Natural killer cell (primary cell): ENCODE results near the gene TFIP11. TPM values are rescaled to one million over a fixed set of nuclear protein-coding genes. Genes with fewer than 3 reads are reported as not detected.

Experiments
- ATAC-seq, 3 donors: fragments of 150-1000 bp in 2 of 3; fragments of 200-7000 bp in 1 of 3; cut with Tn5 transposase; 1 replicate in 1 of 3; 2 replicates in 2 of 3; pipeline ENCODE4 v1.10.0; 2021; ENCODE audit warnings: mild to moderate bottlenecking in 2 of 3, moderate library complexity in 2 of 3
- DNase-seq, 2 donors: peaks; one replicate each; pipeline versions ENCODE4 v3.0.0 to v3.0.0-alpha.2; 2013 to 2021; ENCODE audit warnings: mixed read lengths in 1 of 2
- H3K27ac ChIP-seq: one replicate; pipeline ENCODE4 v1.5.1; 2013; ENCODE audit warnings: mild to moderate bottlenecking, low read length
- H3K27me3 ChIP-seq: one replicate; pipeline ENCODE4 v1.6.1; 2013; ENCODE audit warnings: low read length; ENCODE audit not compliant: control insufficient read depth, insufficient read depth
- H3K36me3 ChIP-seq: one replicate; pipeline ENCODE4 v1.6.1; 2013; ENCODE audit warnings: low read length; ENCODE audit not compliant: control insufficient read depth, insufficient read depth
- H3K4me1 ChIP-seq: one replicate; pipeline ENCODE4 v1.6.1; 2013; ENCODE audit warnings: low read length; ENCODE audit not compliant: control insufficient read depth, insufficient read depth
- H3K4me3 ChIP-seq: one replicate; pipeline ENCODE4 v1.5.1; 2013; ENCODE audit warnings: low read length
- H3K9me3 ChIP-seq: one replicate; pipeline ENCODE4 v1.6.1; 2013; ENCODE audit warnings: low read length; ENCODE audit not compliant: control insufficient read depth, insufficient read depth
- H3K27ac Mint-ChIP-seq, 2 donors: one replicate each; pipeline ENCODE4 v1.8.0; 2022; ENCODE audit warnings: mild to moderate bottlenecking in 2 of 2, mixed read lengths in 2 of 2, moderate library complexity in 1 of 2
- H3K27me3 Mint-ChIP-seq, 2 donors: one replicate each; pipeline ENCODE4 v1.8.0; 2022; ENCODE audit warnings: low read depth in 2 of 2, mixed read lengths in 2 of 2
- H3K36me3 Mint-ChIP-seq: one replicate; pipeline ENCODE4 v1.8.0; 2022; ENCODE audit warnings: mixed read lengths
- H3K4me1 Mint-ChIP-seq, 2 donors: one replicate each; pipeline ENCODE4 v1.8.0; 2022; ENCODE audit warnings: mixed read lengths in 2 of 2
- H3K4me3 Mint-ChIP-seq: one replicate; pipeline ENCODE4 v1.8.0; 2022; ENCODE audit warnings: mild to moderate bottlenecking, moderate library complexity, mixed read lengths
- H3K9me3 Mint-ChIP-seq, 2 donors: one replicate each; pipeline ENCODE4 v1.8.0; 2022; ENCODE audit warnings: mixed read lengths in 2 of 2
- WGBS: methylation state at CpG from one replicate; pipeline ENCODE4 v1.1.7; 2013; ENCODE audit warnings: missing lambda C conversion rate; ENCODE audit not compliant: insufficient coverage; 5-methylcytosine and 5-hydroxymethylcytosine counted together
- intact Hi-C: fragments of 100-400 bp; cut with micrococcal nuclease; formaldehyde crosslinking; loops from one replicate; pipeline ENCODE4 v1.14.2; 2022
- total RNA-seq, 4 donors: library from RNA; stranded (reverse); fragments of 120-200 nt in 1 of 4; gene quantifications; one replicate each; pipeline versions ENCODE4 v1.2.3 to v1.2.4, GENCODE V29; 2013 to 2022
- TF ChIP-seq, protein P1 (sequence below): fragments of 200-600 bp; IDR thresholded peaks from one replicate; pipeline ENCODE4 v1.8.0; 2022; ENCODE audit warnings: antibody characterized with exemption

TFIP11 gene
- total RNA-seq, 3 donors from 2014 or later (not counting 1 experiment from before 2014, with no cell fraction given) = 108 to 131 (median 124) TPM

DNA sequence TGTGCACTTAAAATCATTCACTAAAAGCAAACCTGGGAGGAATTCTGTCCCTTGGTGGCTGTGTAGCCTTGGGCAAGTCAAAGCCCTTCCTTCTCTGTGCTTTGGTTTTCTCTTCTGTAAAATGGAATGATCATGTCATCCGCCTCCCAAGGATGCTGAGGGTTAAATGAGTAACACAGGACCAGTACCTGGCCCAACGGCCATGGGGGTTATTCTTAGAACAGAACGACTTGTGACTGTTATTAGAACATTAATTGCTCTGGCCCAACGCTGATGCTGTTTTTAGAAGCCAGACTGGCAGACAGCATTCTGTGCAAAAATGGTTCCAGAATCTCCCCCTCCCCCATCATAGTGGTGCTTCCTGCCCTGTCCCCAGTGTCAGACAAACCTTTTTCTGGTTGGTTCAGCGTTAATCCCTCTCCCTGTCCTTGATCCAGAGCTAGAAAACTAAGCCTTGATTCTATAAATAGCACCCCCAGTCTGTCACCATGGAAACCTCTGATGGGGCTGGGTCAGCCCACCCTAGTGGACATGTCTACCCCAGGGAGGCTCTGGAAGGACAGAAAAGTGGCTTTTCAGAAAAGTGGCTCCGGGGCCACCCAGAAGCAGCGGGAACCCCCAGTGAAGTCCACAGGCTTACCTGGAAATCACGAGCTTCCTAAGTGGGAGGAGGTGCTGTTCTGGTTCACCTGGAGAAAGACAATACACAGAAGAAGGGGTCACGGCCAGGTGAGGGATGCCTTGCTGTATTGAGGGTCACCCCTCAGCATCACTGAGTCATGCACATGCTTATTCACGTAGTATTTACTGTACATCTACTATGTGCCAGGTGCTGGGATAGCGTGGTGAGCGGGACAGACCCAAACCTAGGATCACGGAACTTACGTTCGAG is 15.5 kb upstream of the TFIP11 start:
- Mint-ChIP-seq H3K27ac (peak overlapping the region in 1 of 2 donors; percentile 48), H3K36me3 (peaks cover 31% of the 10 kb centered on the region), H3K4me3 (no peak overlapping the region), H3K27me3 (no peaks in the 10 kb centered on the region), H3K4me1 (peaks cover 0 to 8% of the 10 kb centered on the region in 2 donors), H3K9me3 (no peaks in the 10 kb centered on the region)
- ATAC-seq (no peak), DNase-seq (no peak)
- intact Hi-C loops = no loop called here
- WGBS = 90% methylated on average over 15 of the region's 15 CpGs
- H3K27ac ChIP-seq = no peak overlapping the region
- peaks cover 88% of the 10 kb centered on the region for H3K36me3 ChIP-seq
- peaks cover 2% of the 10 kb centered on the region for H3K9me3 ChIP-seq
- H3K4me3 ChIP-seq = no peak overlapping the region
- H3K27me3 ChIP-seq = no peaks in the 10 kb centered on the region
- TF ChIP-seq, protein P1, sequence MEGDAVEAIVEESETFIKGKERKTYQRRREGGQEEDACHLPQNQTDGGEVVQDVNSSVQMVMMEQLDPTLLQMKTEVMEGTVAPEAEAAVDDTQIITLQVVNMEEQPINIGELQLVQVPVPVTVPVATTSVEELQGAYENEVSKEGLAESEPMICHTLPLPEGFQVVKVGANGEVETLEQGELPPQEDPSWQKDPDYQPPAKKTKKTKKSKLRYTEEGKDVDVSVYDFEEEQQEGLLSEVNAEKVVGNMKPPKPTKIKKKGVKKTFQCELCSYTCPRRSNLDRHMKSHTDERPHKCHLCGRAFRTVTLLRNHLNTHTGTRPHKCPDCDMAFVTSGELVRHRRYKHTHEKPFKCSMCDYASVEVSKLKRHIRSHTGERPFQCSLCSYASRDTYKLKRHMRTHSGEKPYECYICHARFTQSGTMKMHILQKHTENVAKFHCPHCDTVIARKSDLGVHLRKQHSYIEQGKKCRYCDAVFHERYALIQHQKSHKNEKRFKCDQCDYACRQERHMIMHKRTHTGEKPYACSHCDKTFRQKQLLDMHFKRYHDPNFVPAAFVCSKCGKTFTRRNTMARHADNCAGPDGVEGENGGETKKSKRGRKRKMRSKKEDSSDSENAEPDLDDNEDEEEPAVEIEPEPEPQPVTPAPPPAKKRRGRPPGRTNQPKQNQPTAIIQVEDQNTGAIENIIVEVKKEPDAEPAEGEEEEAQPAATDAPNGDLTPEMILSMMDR = no peak
- H3K4me1 ChIP-seq = no peaks in the 10 kb centered on the region

DNA sequence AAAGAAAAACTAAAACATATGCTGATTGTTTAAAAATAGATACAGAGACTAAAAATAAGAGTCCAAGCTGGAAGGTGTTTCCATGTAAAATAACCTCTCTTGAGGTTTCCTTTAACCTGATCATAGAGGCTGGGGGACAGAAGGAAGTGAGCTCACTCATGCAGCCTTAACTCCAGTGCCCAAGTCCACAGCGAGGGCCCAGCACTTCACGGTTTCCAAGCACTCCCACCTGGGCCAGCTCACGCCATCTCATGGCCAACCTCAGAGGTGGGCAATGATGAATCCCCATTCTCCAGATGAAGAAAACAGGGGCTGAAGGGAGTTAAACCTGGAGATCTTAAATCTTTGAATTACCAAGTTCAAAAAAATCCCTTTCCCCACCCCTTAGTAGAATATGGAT is 14.9 kb upstream of the TFIP11 start:
- no peak overlapping the region for H3K4me3 Mint-ChIP-seq
- ATAC-seq (no peak), DNase-seq (no peak)
- no peaks in the 10 kb centered on the region for H3K4me1 ChIP-seq
- H3K27ac Mint-ChIP-seq = peak overlapping the region; percentile 35 to 49
- H3K27me3 Mint-ChIP-seq = no peaks in the 10 kb centered on the region
- H3K9me3 Mint-ChIP-seq = no peaks in the 10 kb centered on the region
- H3K9me3 ChIP-seq = peaks cover 2% of the 10 kb centered on the region
- H3K36me3 Mint-ChIP-seq = peaks cover 31% of the 10 kb centered on the region
- peaks cover 0 to 8% of the 10 kb centered on the region in 2 donors for H3K4me1 Mint-ChIP-seq
- intact Hi-C loops = no loop called here
- H3K27ac ChIP-seq = no peak overlapping the region
- WGBS = 94% methylated on average over 3 of the region's 3 CpGs
- TF ChIP-seq, protein P1 = no peak
- H3K4me3 ChIP-seq = no peak overlapping the region
- H3K36me3 ChIP-seq = peaks cover 87% of the 10 kb centered on the region
- no peaks in the 10 kb centered on the region for H3K27me3 ChIP-seq

DNA sequence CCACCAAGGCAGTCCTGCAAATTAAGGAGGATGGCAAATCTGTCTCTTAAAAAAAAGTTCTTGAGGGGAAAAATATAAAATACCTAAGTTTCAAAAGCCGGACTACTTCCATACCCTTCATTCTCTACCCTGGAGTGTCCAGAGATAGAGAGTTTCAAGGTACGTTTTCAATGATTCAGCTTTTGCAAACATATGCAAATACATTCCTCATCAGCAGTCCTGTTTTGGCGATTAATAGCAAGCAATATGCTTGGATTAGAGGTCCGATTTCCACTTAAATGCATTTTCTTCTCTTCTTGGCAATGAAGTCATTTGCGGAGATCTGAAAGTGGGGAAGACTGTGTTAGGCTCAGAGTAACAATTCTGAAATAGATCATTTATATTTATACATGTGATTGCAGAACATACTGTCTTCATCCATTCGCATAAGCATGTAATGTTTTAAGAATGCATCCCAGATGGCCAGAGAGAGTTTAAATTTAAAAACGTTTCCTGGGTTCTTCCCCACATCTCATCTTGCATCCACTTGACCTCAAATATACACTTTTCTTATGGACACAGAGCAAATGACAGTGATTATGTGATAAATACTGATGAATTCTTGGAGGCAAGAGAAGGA is 13.8 kb upstream of the TFIP11 start:
- intact Hi-C loops = no loop called here
- Histone ChIP-seq H3K4me1 (no peaks in the 10 kb centered on the region), H3K27ac (no peak overlapping the region), H3K9me3 (peaks cover 2% of the 10 kb centered on the region), H3K36me3 (peaks cover 78% of the 10 kb centered on the region), H3K4me3 (no peak overlapping the region), H3K27me3 (no peaks in the 10 kb centered on the region)
- TF ChIP-seq, protein P1 = no peak
- Mint-ChIP-seq H3K4me1 (peaks cover 0 to 8% of the 10 kb centered on the region in 2 donors), H3K9me3 (no peaks in the 10 kb centered on the region), H3K4me3 (no peak overlapping the region), H3K36me3 (peaks cover 25% of the 10 kb centered on the region), H3K27ac (peak overlapping the region; percentile 35 to 49), H3K27me3 (no peaks in the 10 kb centered on the region)
- DNase-seq (no peak), ATAC-seq (no peak)
- 89% methylated on average over 2 of the region's 7 CpGs for WGBS
